ENCODE measurements around the gene TRPC4AP.

Gene TRPC4AP

GRCh38 chr20:35131934-35132333 is 39.3 kb upstream of the TRPC4AP start:
- no peak overlapping the region for H3K4me3 ChIP-seq (ENCODE audit: low read length)
- TF ChIP-seq, protein P1, sequence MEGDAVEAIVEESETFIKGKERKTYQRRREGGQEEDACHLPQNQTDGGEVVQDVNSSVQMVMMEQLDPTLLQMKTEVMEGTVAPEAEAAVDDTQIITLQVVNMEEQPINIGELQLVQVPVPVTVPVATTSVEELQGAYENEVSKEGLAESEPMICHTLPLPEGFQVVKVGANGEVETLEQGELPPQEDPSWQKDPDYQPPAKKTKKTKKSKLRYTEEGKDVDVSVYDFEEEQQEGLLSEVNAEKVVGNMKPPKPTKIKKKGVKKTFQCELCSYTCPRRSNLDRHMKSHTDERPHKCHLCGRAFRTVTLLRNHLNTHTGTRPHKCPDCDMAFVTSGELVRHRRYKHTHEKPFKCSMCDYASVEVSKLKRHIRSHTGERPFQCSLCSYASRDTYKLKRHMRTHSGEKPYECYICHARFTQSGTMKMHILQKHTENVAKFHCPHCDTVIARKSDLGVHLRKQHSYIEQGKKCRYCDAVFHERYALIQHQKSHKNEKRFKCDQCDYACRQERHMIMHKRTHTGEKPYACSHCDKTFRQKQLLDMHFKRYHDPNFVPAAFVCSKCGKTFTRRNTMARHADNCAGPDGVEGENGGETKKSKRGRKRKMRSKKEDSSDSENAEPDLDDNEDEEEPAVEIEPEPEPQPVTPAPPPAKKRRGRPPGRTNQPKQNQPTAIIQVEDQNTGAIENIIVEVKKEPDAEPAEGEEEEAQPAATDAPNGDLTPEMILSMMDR (IDR thresholded peaks at IDR 0.05; ENCODE audit: insufficient read depth, low read depth, low read length, missing control alignments) = no peak
- no peak for DNase-seq (ENCODE audit: low read depth)

GRCh38 chr20:35129647-35130069 is 37.1 kb upstream of the TRPC4AP start:
- TF ChIP-seq, protein P1 (IDR thresholded peaks at IDR 0.05; ENCODE audit: insufficient read depth, low read depth, low read length, missing control alignments) = no peak
- no peak overlapping the region for H3K4me3 ChIP-seq (ENCODE audit: low read length)
- DNase-seq (ENCODE audit: low read depth) = peak; percentile 89

DNA sequence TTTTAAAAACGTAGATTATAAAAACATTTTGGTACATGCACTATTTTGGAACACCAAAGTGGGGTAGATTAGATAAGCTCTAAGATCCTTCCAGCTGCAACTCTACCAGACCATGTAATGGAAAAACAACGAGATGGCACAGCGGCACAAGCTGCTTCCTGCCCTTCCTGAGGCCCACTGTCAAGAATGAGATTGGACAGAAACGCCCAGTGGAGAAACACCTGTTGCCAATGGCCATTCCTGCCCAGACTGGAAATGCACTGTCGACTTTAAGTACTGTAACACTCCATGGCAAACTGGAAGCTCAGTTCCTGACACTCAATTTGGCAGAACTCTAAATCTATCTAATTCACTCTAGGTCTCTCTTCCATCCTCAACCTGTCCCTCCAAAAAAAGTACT is 33.1 kb upstream of the TRPC4AP start:
- no peak for DNase-seq (ENCODE audit: low read depth)
- TF ChIP-seq, protein P1 (IDR thresholded peaks at IDR 0.05; ENCODE audit: insufficient read depth, low read depth, low read length, missing control alignments) = no peak
- H3K4me3 ChIP-seq (ENCODE audit: low read length) = no peak overlapping the region

DNA sequence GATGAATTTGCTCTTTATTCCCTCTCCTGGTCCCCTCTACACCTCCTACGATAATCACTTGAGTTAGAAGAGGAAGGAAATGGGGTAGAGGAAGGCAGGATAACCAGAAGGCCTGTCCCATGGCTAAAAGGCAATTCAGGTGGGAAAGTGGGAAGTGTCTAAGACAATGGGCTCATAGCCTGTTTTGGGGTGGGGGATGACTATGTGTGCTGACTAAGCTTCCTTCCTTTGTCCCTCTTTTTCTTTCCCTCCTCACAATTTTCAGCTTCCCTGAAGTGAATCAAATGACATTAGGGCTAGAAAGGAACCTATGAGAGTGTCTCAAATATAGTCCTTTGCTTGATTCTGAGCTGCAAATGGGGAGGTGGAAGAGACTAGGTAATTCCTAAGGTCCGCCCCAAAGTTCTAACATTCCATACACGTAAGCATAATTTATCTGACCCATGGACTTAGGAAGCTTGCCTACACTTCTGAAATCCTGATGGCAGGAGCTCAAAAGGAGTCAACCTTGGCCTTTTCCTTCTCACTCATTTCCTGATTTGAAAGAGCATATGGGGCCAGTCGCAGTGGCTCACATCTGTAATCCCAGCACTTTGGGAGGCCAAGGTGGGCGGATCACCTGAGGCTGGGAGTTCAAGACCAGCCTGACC is 30.3 kb upstream of the TRPC4AP start:
- H3K4me3 ChIP-seq (ENCODE audit: low read length) = no peak overlapping the region
- no peak for DNase-seq (ENCODE audit: low read depth)
- TF ChIP-seq, protein P1 (IDR thresholded peaks at IDR 0.05; ENCODE audit: insufficient read depth, low read depth, low read length, missing control alignments) = no peak

DNA sequence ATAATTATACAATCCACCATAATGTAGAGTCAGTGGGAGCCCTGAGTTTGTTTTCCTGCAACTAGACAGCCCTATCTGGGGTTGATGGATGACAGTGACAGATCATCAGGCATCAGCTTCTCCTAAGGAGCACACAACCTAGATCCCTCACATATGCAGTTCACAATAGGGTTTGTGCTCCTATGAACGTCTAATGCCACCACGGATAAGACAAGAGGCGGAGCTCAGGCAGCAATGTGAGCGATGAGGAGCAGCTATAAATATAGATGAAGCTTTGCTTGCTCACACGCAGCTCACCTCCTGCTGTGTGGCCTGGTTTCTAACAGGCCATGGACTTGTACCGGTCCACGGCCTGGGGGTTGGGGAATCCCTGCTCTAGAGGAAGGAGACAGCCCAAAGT is 28.6 kb upstream of the TRPC4AP start:
- TF ChIP-seq, protein P1 (IDR thresholded peaks at IDR 0.05; ENCODE audit: insufficient read depth, low read depth, low read length, missing control alignments) = no peak
- no peak for DNase-seq (ENCODE audit: low read depth)
- no peak overlapping the region for H3K4me3 ChIP-seq (ENCODE audit: low read length)

- no peak for DNase-seq (ENCODE audit: low read depth)
- H3K4me3 ChIP-seq (ENCODE audit: low read length) = no peak overlapping the region
- TF ChIP-seq, protein P1 (IDR thresholded peaks at IDR 0.05; ENCODE audit: insufficient read depth, low read depth, low read length, missing control alignments) = no peak
Observed at GRCh38 chr20:35120012-35120701, 27.6 kb upstream of the TRPC4AP start.
